GM12878 (cell line): ENCODE results near the gene VPS39. TPM values are rescaled to one million over a fixed set of nuclear protein-coding genes. Genes with fewer than 3 reads are reported as not detected.

Source experiments
- ATAC-seq: fragments of 200-7000 bp; cut with Tn5 transposase; 3 replicates; pipeline ENCODE4 v1.9.1; 2020; ENCODE audit warnings: mild to moderate bottlenecking, moderate library complexity
- BruUV-seq: library from RNA; stranded (reverse); fragments of 400-500 nt; replicated peaks from 2 replicates; lab custom pipeline; 2021; lab: Mats Ljungman, UMichigan
- CTCF ChIA-PET: fragments of 300-600 bp; sonication (Branson Sonifier 250); formaldehyde crosslinking; extraction: SDS; loops from one replicate; lab custom pipeline; 2021; ENCODE audit warnings: inconsistent platforms; lab: Yijun Ruan, JAX
- POLR2A ChIA-PET: fragments of 350-600 bp; formaldehyde crosslinking; extraction: SDS; loops from one replicate; lab custom pipeline; 2021; ENCODE audit warnings: inconsistent platforms; lab: Charles Lee
- RAD21 ChIA-PET: fragments of 300-600 bp; sonication (Branson Sonifier 250); formaldehyde crosslinking; loops from one replicate; lab custom pipeline; 2023; ENCODE audit warnings: antibody characterized with exemption; ENCODE audit not compliant: unreplicated experiment; lab: Charles Lee
- SMC1A ChIA-PET: fragments of 300-600 bp; sonication (Branson Sonifier 250); formaldehyde crosslinking; loops from one replicate; lab custom pipeline; 2023; ENCODE audit not compliant: unreplicated experiment, uncharacterized antibody; lab: Charles Lee
- DNase-seq: peaks from one replicate; pipeline ENCODE4 v3.0.0-alpha.2; 2011; ENCODE audit warnings: low read depth, low spot score
- FAIRE-seq: peaks from 3 replicates; lab custom pipeline; 2011; peaks lifted over from hg19 to GRCh38; lab: Jason Lieb, UNC
- H2AFZ ChIP-seq: 2 replicates; pipeline ENCODE4 v1.6.0; 2011; ENCODE audit warnings: low read depth, low read length, control low read depth; ENCODE audit not compliant: control insufficient read depth
- H3K27ac ChIP-seq: 2 replicates; pipeline ENCODE4 v1.5.1; 2011; ENCODE audit warnings: control low read depth; ENCODE audit not compliant: control insufficient read depth, insufficient read depth
- H3K27me3 ChIP-seq, 2 experiments: replicated peaks in 1 of 2; 2 replicates each; pipeline versions ENCODE4 v1.6.0 to v1.6.1; 2011; ENCODE audit warnings: low read length in 1 of 2; ENCODE audit not compliant: control insufficient read depth in 2 of 2, insufficient read depth in 2 of 2
- H3K36me3 ChIP-seq, 2 experiments: 2 replicates each; pipeline ENCODE4 v1.5.1; 2011; ENCODE audit warnings: low read length in 1 of 2; ENCODE audit not compliant: control insufficient read depth in 2 of 2, insufficient read depth in 2 of 2
- H3K4me1 ChIP-seq: 2 replicates; pipeline ENCODE4 v1.6.1; 2011; ENCODE audit warnings: mild to moderate bottlenecking, low read length, moderate library complexity, mixed read lengths; ENCODE audit not compliant: control insufficient read depth, insufficient read depth
- H3K4me2 ChIP-seq: 2 replicates; pipeline ENCODE4 v1.6.0; 2011; ENCODE audit warnings: control low read depth; ENCODE audit not compliant: control insufficient read depth, insufficient read depth
- H3K4me3 ChIP-seq: fragments of 200-600 bp; sonication (generic); 2 replicates; pipeline ENCODE4 v1.5.1; 2016
- H3K79me2 ChIP-seq: 2 replicates; pipeline ENCODE4 v1.6.0; 2011; ENCODE audit warnings: low read length; ENCODE audit not compliant: control insufficient read depth, insufficient read depth
- H3K9ac ChIP-seq: 2 replicates; pipeline ENCODE4 v1.8.0; 2011; ENCODE audit warnings: low read length, control low read depth, mixed read lengths; ENCODE audit not compliant: control insufficient read depth, insufficient read depth
- H3K9me3 ChIP-seq: replicated peaks from 3 replicates; pipeline ENCODE4 v1.5.1; 2011; ENCODE audit warnings: mild to moderate bottlenecking, low read length; ENCODE audit not compliant: control insufficient read depth, insufficient read depth
- H4K20me1 ChIP-seq: 2 replicates; pipeline ENCODE4 v1.6.0; 2011; ENCODE audit not compliant: control insufficient read depth, insufficient read depth
- KLF5 ChIP-seq: fragments of 450-650 bp; IDR thresholded peaks from 2 replicates; pipeline ENCODE4 v1.6.1; 2014; ENCODE audit warnings: mild to moderate bottlenecking; ENCODE audit not compliant: partially characterized antibody
- PKNOX1 ChIP-seq: fragments of 450-650 bp; IDR thresholded peaks from 2 replicates; pipeline ENCODE4 v1.6.1; 2016; ENCODE audit warnings: mild to moderate bottlenecking
- POLR2A ChIP-seq: IDR thresholded peaks from 2 replicates; pipeline ENCODE4 v1.6.1; 2011; ENCODE audit warnings: low read depth, mild to moderate bottlenecking, low read length
- TAF1 ChIP-seq: IDR thresholded peaks from 2 replicates; pipeline ENCODE4 v1.6.1; 2011; ENCODE audit warnings: mild to moderate bottlenecking, low read depth, low read length, borderline replicate concordance
- ZBED1 ChIP-seq: IDR thresholded peaks from 2 replicates; pipeline ENCODE4 v1.6.1; 2016; ENCODE audit warnings: borderline replicate concordance
- WGBS: methylation state at CpG from one replicate; pipeline ENCODE4 v1.1.6; 2016; ENCODE audit warnings: low lambda C conversion rate; ENCODE audit not compliant: insufficient replicate concordance, insufficient coverage; ENCODE audit errors: missing lambda C conversion rate; 5-methylcytosine and 5-hydroxymethylcytosine counted together
- in situ Hi-C: fragments of 300-500 bp; cut with MboI; formaldehyde crosslinking; loops from 9 replicates; pipeline ENCODE4 v1.14.3; 2018; ENCODE audit warnings: mixed read lengths
- intact Hi-C: fragments of 100-400 bp; cut with micrococcal nuclease; formaldehyde crosslinking; loops from one replicate; pipeline ENCODE4 v1.14.2; 2022; ENCODE audit not compliant: unreplicated experiment
- polyA plus RNA-seq, 11 experiments: library from polyadenylated mRNA; depleted of rRNA in 4 of 11; unstranded in 6 of 11; stranded (reverse) in 5 of 11; fragments of >200 nt; fragmentation: Nextera tagmentation in 4 of 11; fragmentation: Illumina TruSeq in 1 of 11; extraction: Ambion mirVana in 4 of 11; extraction: Trizol in 1 of 11; gene quantifications; 1 replicate in 1 of 11; 2 replicates in 10 of 11; pipeline versions ENCODE4 v1.2.1 to v1.2.3, GENCODE V29; 2011 to 2016; ENCODE audit warnings: inconsistent platforms in 2 of 11, missing spikeins in 2 of 11, low read depth in 1 of 11
- total RNA-seq, 4 experiments: library from RNA; depleted of rRNA in 3 of 4; stranded (reverse); fragments of >200 nt in 3 of 4; fragmentation: Illumina TruSeq in 1 of 4; extraction: Trizol in 1 of 4; gene quantifications; 2 replicates each; pipeline versions ENCODE4 v1.2.1 to v1.2.3, GENCODE V29; 2013 to 2021

The VPS39 gene
- total and polyA plus RNA-seq, 10 of the 15 experiments (the other 5 are each of a cell fraction or from before 2014, with no cell fraction given): 4.9 to 50.0 (median 36.2) TPM

- H3K27ac ChIP-seq: no peak overlapping the region
- ChIA-PET CTCF (no interaction called here), POLR2A (interaction anchor here (0.6 kb wide), 1 partner anchor 563 kb away, joined by 4 read pairs; no protein-coding TSS in a partner anchor), RAD21 (interaction anchor here (0.9 kb wide), 1 partner anchor 227 kb away, joined by 3 read pairs; no protein-coding TSS in a partner anchor), SMC1A (interaction anchor here (1.0 kb wide), 1 partner anchor 227 kb away, joined by 3 read pairs; no protein-coding TSS in a partner anchor)
- BruUV-seq: no TSS peak
- no peaks in the 10 kb centered on the region for H4K20me1 ChIP-seq
- no peak overlapping the region for H2AFZ ChIP-seq
- no peak for DNase-seq
- in situ Hi-C loops: no loop called here
- no peak for FAIRE-seq
- no peaks in the 10 kb centered on the region for H3K79me2 ChIP-seq
- TF ChIP-seq ZBED1 (peak; percentile 26; the same call in 1 of the 2 replicates), PKNOX1 (no peak), TAF1 (no peak), KLF5 (no peak), POLR2A (peak; percentile 14; the same call in 1 of the 2 replicates)
- TF ChIP-seq, all 136 proteins: peak for 2
- no peaks in the 10 kb centered on the region for H3K4me1 ChIP-seq
- no peak overlapping the region for H3K4me2 ChIP-seq
- H3K9ac ChIP-seq: no peak overlapping the region
- H3K4me3 ChIP-seq: no peak overlapping the region
- peaks cover 10 to 23% of the 10 kb centered on the region in 2 experiments; a peak in 3 of 4 replicates for H3K36me3 ChIP-seq
- ATAC-seq: no peak
- intact Hi-C loops: no loop called here
- H3K27me3 ChIP-seq: no peaks in the 10 kb centered on the region
- no peaks in the 10 kb centered on the region for H3K9me3 ChIP-seq
- 65% methylated on average over 8 of the region's 8 CpGs for WGBS
Observed at GRCh38 chr15:42157981-42158765, 49.9 kb downstream of the VPS39 start.
